ENCODE results near the gene PGBD5.

DNA sequence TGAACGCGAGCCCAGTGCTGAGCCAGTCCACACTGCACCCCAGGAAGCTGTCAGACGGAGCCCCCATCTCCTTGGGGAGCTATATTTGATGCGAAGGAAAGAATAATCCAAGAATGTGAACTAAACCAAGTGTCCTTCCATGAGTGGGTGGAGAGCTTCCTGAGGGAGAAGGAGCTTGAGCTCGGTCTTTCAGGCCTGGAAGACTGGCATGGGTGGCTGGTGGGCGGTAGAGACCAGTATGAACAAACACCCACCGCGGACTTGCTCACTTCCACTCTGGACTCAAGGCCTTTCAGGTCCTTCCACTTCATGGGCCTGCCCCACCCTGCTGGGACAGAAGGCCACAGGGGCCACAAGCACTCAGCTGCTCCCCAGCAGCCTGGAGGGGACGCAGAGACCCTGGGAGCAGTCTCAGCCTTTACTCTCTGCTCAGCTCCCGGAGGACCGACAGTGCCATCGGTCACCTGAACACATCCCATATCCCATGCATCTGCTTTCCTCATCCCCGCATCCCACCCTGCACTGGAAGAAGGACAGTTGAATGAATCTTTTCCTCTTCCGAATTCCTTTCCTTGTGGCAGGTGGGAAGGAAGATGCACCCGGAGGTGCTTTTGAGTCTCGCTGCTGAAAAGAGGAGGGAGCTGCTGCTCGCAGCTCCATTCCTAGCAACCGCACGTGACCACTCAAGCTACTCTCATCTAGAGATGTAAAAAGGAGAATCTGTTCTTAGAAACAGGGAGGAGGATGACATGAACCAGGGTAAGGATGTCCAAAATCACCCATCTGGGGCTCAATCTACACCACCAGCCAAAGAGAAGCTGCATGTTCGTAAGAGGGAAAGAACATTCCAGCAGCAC lies 92.3 kb downstream of the PGBD5 start:
- TF ChIP-seq, protein P1, sequence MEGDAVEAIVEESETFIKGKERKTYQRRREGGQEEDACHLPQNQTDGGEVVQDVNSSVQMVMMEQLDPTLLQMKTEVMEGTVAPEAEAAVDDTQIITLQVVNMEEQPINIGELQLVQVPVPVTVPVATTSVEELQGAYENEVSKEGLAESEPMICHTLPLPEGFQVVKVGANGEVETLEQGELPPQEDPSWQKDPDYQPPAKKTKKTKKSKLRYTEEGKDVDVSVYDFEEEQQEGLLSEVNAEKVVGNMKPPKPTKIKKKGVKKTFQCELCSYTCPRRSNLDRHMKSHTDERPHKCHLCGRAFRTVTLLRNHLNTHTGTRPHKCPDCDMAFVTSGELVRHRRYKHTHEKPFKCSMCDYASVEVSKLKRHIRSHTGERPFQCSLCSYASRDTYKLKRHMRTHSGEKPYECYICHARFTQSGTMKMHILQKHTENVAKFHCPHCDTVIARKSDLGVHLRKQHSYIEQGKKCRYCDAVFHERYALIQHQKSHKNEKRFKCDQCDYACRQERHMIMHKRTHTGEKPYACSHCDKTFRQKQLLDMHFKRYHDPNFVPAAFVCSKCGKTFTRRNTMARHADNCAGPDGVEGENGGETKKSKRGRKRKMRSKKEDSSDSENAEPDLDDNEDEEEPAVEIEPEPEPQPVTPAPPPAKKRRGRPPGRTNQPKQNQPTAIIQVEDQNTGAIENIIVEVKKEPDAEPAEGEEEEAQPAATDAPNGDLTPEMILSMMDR (IDR thresholded peaks at IDR 0.05), result no peak
- no peak for TF ChIP-seq POLR2A (IDR thresholded peaks at IDR 0.05)
